ENCODE results near the gene PFKFB2.
"Not testable (repeated sequence)": the region's sequence is repeated elsewhere in the genome, so short reads cannot be mapped to it uniquely, and the experiment has no call there.

Gene PFKFB2

GRCh38 chr1:207041397-207041796, 11.7 kb upstream of the PFKFB2 start:
- DNase-seq, result not testable (repeated sequence)

DNA sequence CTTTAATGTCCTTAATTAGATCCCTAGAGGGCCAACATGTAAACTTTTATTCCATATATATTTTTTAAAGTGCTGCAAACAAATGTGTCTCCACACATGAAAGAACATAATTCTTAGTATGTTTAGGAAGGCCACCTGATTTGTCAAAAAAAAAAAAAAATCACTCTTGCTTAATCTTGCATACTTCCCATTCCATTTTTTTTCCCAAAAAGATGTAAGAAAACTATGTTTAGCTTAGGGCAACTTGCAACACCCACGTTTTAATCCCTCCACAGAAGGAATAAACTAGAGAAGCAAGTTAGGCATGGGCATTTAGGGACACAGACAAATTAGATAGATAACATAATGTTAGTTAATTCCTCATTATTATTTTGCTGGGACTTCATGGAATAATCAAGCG, 7.6 kb upstream of the PFKFB2 start:
- no peak for DNase-seq

GRCh38 chr1:207047505-207047904, 5.6 kb upstream of the PFKFB2 start:
- DNase-seq, result no peak

DNA sequence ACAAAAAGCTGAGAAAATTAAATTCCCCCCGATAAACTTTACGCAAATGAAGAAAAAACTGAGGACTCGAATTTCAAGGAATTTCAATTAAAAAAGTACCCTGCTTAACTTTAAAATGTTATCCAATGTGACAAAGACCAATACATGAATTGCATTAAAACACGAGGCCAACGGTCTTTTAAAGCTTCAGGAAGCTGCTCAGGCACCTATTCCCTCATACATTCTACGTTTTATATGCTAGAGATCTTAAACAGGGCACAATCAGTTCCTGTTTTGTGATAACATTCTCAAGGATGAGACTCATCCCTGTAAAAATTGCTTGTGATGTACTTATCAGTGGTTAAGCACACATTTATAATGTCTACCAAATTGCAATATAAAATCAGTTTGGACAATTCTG, 5.0 kb upstream of the PFKFB2 start:
- DNase-seq, result no peak

DNA sequence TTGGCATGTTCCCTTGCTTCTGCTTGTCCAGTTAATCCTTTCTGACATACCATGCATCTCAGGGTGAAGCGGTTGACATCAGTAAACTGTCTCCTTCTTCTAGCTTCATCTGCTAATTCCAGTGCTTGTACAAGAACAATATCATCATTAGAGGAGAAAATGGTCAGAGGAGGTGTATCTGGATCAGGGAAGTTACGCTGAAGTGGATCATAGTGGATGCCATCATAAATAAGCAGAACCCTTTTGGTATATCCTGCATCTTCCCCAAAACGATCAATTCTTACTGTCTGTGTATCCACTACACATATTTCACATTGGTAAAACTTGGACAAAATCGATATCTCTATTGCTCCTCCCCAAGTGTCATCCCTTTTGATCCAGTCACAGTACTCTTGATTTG, 4.0 kb upstream of the PFKFB2 start:
- no peak for DNase-seq

DNA sequence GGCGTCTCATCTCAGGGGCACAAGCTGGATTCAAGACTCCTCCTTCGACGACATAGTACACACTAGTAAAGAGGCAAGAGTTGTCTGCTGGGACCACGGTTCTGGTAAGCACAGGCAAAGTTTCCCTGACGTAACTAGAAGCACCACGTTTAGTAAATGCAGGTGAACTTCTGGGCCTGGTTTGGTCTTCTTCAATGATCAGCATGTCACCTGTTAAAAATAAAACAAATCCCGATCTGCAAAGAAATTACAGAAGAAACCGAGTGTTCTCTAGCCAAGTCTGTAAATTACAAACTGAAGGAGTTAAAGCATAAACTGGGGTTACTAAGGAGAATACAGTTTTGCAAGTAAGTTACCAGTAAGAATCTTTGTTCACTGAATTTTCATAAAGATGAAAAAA, 3.6 kb upstream of the PFKFB2 start:
- DNase-seq, result no peak

DNA sequence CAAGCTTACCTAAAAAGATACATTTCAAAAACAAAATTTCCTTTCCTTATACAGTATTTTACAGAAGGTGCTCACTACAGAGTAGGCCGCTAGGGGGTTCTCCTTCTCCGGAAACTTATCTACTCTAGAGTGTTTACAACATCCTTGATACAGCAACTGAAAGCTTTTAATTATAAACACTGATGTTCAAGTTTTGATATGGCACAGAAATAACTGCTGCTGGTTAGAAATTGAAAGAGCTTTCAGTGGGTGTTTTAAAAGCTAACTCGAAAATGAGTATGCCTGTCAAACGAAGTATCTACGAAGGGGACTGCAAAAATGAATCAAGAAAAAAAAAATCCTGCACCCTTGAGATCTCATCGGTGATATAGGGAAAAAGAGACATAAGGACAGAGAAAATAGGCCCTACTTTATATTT, 3.1 kb upstream of the PFKFB2 start:
- peak; percentile 39 for DNase-seq

DNA sequence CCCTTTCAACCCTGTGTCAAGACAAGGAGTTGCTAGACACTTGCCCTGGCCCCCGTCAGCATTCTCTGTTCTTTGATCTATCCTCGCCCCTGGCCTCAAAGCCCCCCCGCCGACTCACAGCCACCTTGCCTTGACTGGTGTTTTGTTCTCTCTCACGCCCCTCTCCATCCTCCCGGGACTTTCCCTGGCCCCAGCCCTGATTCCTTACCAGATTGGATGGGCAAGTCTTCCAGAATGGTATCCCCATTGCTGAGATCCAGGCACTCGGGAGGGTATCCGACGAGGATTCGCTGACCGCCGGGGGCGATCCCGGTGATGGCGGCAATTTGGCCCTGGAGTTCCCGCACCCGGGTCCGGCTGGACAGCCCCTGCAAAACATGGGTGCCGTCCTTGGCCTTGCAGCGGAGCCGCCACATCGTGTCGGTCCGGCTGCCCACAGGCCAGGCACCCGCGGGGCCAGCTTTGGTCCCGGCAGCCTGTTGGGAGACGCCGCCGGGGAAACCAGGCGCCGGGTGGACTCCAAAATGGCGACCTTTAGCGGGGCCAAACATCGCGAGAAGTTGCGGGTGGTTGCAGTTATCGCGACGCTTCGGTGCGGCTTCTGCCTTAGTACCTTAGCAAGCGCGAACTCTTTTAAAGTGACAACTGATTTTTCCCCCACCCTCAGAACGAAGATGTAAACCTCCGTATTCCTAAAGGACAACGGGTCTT, 2.4 kb upstream of the PFKFB2 start:
- DNase-seq, result peak; percentile 91

DNA sequence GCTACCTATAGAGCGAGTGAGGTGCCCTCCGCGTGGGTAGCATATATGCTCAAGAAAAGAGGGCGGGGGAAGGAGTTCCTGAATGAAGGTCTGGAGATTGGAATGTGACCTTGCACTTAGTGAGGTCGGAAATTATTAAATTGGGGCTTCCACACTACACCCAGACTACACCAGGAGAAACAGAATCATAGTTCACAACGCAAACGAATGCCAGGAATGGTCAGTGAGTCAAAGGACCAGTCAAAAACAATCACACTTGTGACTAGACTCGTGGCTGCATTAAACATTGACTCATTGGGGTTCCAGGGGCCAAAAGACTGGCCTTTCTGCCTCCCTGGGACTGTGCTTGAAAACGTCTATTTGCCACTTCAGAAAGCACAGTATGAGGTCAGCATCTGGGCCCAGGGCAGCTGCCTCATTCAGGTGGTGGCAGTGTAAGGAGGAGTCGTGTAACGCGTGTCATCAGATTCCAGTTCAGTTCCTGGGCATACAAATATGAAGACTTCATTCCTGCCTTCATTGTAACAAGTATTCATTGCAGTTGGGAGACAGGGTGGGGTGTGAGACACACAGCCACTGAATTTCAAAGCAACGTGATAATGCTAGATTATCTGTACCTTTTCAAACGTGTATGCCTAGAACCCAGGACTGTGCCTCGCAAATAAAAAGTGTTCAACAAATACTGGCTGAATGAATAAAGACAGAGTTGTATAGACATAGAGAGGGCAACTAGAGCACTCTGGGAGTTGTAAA, 1.7 kb upstream of the PFKFB2 start, which contains the start of gene YOD1:
Gene YOD1 (minus strand): TSS at position 18 of the 753 bp plus-strand sequence. CDS start 178 bp downstream, outside the sequence.
- no peak for DNase-seq

DNA sequence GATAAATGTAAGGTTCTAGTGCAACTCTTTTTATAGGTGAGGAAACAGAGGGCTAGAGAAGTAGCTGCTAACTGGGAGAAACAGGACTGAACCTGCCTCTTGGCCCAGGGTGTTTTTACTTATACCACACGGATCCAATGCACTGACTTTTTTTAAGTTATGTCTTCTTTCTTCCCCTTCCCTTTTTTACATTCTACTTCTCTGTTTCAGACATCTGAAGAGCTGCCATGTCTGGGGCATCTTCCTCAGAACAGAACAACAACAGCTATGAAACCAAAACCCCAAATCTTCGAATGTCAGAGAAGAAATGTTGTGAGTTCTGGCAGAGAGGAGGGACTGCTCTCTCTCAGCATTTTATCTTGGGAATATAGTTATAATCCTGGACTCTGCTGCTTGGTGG, 1.4 kb downstream of the PFKFB2 start:
- DNase-seq, result no peak

GRCh38 chr1:207055386-207056001, 2.4 kb downstream of the PFKFB2 start:
- DNase-seq, result no peak

GRCh38 chr1:207056673-207057072, 3.6 kb downstream of the PFKFB2 start:
- DNase-seq, result no peak

- DNase-seq, result no peak
Observed at GRCh38 chr1:207058252-207058651, 5.2 kb downstream of the PFKFB2 start.

- no peak for DNase-seq
Observed at GRCh38 chr1:207058878-207059867, 6.1 kb downstream of the PFKFB2 start.

DNA sequence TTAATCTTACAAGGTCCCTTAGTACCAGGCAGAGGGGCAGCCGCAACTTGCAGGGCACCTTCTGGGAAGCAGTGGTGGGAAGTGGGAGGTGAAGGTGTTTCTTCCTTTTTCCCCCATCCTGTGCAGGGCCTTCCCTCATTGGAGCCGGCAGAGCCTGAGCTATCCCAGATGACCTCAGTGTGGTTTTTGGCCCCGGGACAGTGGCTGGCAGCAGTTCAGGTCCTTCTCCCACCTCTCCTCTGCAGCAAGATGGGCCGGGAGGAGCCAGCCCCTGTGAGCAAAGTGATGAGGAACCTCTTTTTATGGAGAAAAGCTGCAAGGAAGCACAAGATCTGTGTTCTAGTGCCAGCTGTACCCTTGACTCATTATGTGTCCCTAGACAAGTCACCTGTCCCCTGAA, 6.8 kb downstream of the PFKFB2 start:
- DNase-seq, result no peak

DNA sequence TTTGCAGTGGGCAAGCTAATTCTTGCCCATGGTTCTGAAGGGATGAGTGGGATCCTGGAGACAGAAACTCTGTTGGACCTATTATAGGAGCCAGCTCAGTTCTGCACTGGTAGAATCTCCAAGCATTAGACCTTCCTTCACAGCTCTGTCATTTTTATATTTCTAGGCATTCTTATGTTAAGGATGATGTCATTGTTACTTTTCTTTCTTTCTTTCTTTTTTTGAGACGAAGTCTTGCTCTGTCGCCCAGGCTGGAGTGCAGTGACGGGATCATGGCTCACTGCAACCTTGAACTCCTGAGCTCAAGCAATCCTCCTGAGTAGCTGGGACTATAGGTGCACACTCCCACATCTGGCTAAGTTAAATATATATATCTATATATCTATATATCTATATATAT, 7.5 kb downstream of the PFKFB2 start:
- no peak for DNase-seq

GRCh38 chr1:207062058-207062457, 9.0 kb downstream of the PFKFB2 start:
- no peak for DNase-seq

DNA sequence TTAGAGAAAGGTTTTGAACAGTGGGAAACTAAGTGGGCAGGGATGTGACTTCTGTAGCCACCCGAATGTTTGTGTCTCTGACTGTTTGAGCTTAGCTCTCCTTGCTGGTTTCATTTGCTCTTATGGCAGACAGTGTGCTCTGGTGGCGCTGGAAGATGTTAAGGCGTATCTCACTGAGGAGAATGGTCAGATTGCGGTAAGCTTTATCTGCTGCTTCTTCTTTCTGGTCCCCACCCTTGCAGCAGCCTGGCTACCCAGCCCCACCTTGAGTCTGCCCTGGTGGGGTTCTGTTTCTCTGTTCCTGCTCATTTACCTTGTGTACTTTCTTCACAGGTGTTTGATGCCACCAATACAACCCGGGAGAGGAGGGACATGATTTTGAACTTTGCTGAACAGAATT, 9.9 kb downstream of the PFKFB2 start:
- DNase-seq, result no peak

DNA sequence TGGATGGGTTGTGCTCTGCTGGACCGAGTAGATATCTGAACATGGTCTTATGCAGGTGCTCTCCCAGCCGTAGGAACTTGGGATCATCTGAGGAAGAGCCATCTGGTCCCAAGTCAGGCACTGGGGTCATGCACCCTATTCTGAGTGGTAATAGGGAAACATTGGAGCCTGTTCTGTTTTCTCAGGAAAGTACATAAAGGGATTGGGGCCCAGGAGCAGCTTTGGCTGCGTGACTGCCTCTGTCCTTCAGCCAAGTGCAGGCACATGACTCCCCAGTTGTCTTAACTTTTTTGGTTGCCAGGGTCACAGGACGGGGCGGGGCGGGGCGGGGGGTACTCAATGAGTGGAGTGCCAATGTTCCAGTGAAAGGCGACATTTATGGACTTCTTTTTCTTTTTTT, 11.5 kb downstream of the PFKFB2 start:
- DNase-seq, result no peak

GRCh38 chr1:207067185-207067584, 14.1 kb downstream of the PFKFB2 start:
- no peak for DNase-seq

GRCh38 chr1:207067665-207068064, 14.6 kb downstream of the PFKFB2 start:
- DNase-seq, result no peak

DNA sequence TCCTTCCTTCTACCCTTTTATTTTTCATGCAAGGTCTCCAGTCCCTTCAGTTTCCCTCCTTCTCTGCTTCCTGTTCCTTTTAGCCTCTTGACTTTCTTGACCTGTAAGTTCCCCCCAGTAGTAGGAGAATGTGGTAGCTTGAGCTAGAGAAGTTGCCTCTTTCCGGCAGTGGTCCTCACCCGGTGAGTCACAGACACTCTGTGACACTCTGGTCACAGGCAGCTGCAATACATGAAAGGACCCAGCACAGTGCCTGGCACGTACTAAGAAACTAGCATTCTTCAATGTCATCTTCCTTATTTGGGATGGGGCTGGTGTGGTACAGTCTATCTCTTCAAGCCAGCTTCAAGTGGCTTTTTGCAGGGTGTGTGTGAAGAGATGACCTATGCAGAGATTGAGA, 16.0 kb downstream of the PFKFB2 start:
- DNase-seq, result no peak
